ENCODE measurements around the gene CDCA7. TPM values are rescaled to one million over a fixed set of nuclear protein-coding genes. Genes with fewer than 3 reads are reported as not detected.
A peak's percentile ranks its signal among the peaks of the same experiment; 100 is the strongest.

The CDCA7 gene
- total and polyA plus RNA-seq, 2 donors from 2014 or later: 0.34 to 2.0 TPM

GRCh38 chr2:173346035-173346434 lies 8.6 kb upstream of the CDCA7 start:
- H3K9ac ChIP-seq (ENCODE audit: low read length in 3 of 3): no peak overlapping the region
- no peaks in the 10 kb centered on the region for H3K36me3 ChIP-seq (ENCODE audit: control insufficient read depth in 2 of 3, insufficient read depth in 3 of 3, low read length in 3 of 3)
- H3K27ac ChIP-seq (ENCODE audit: low read depth in 2 of 2, low read length in 2 of 2): no peak overlapping the region
- H3K4me3 ChIP-seq (ENCODE audit: low read length in 3 of 3): no peak overlapping the region
- no peak for DNase-seq
- H3K27me3 ChIP-seq (ENCODE audit: control insufficient read depth, insufficient read depth, low read length): no peaks in the 10 kb centered on the region
- H3K9me3 ChIP-seq (ENCODE audit: control insufficient read depth in 2 of 3, insufficient read depth in 1 of 3, low read length in 3 of 3): peaks cover 0 to 9% (median 3%) of the 10 kb centered on the region in 3 donors
- intact Hi-C loops (cut with DNase I): no loop called here
- no peak for TF ChIP-seq CTCF (IDR thresholded peaks at IDR 0.05; ENCODE audit: borderline replicate concordance, extremely low read depth, insufficient read depth)
- no peak for FAIRE-seq
- H3K4me1 ChIP-seq (ENCODE audit: control insufficient read depth in 2 of 3, insufficient read depth in 2 of 3, low read depth in 1 of 3, low read length in 3 of 3): no peaks in the 10 kb centered on the region

GRCh38 chr2:173347305-173348168 lies 7.1 kb upstream of the CDCA7 start:
- no peak overlapping the region for H3K4me3 ChIP-seq (ENCODE audit: low read length in 3 of 3)
- H3K27me3 ChIP-seq (ENCODE audit: control insufficient read depth, insufficient read depth, low read length): no peaks in the 10 kb centered on the region
- intact Hi-C loops (cut with DNase I): no loop called here
- no peak for TF ChIP-seq CTCF (IDR thresholded peaks at IDR 0.05; ENCODE audit: borderline replicate concordance, extremely low read depth, insufficient read depth)
- peak in 1 of 5 donors; percentile 26 for DNase-seq
- no peaks in the 10 kb centered on the region for H3K36me3 ChIP-seq (ENCODE audit: control insufficient read depth in 2 of 3, insufficient read depth in 3 of 3, low read length in 3 of 3)
- H3K9ac ChIP-seq (ENCODE audit: low read length in 3 of 3): no peak overlapping the region
- H3K27ac ChIP-seq (ENCODE audit: low read depth in 2 of 2, low read length in 2 of 2): no peak overlapping the region
- H3K4me1 ChIP-seq (ENCODE audit: control insufficient read depth in 2 of 3, insufficient read depth in 2 of 3, low read depth in 1 of 3, low read length in 3 of 3): no peaks in the 10 kb centered on the region
- peaks cover 0 to 9% (median 3%) of the 10 kb centered on the region in 3 donors for H3K9me3 ChIP-seq (ENCODE audit: control insufficient read depth in 2 of 3, insufficient read depth in 1 of 3, low read length in 3 of 3)
- no peak for FAIRE-seq

GRCh38 chr2:173349287-173349686 lies 5.4 kb upstream of the CDCA7 start:
- H3K36me3 ChIP-seq (ENCODE audit: control insufficient read depth in 2 of 3, insufficient read depth in 3 of 3, low read length in 3 of 3): no peaks in the 10 kb centered on the region
- no peak overlapping the region for H3K27ac ChIP-seq (ENCODE audit: low read depth in 2 of 2, low read length in 2 of 2)
- H3K4me1 ChIP-seq (ENCODE audit: control insufficient read depth in 2 of 3, insufficient read depth in 2 of 3, low read depth in 1 of 3, low read length in 3 of 3): peaks cover 0 to 2% (median 0%) of the 10 kb centered on the region in 3 donors
- no peak overlapping the region for H3K4me3 ChIP-seq (ENCODE audit: low read length in 3 of 3)
- no peaks in the 10 kb centered on the region for H3K27me3 ChIP-seq (ENCODE audit: control insufficient read depth, insufficient read depth, low read length)
- DNase-seq (peak in 1 of 5 donors; percentile 6), FAIRE-seq (no peak)
- intact Hi-C loops (cut with DNase I): no loop called here
- peaks cover 0 to 9% (median 3%) of the 10 kb centered on the region in 3 donors for H3K9me3 ChIP-seq (ENCODE audit: control insufficient read depth in 2 of 3, insufficient read depth in 1 of 3, low read length in 3 of 3)
- no peak for TF ChIP-seq CTCF (IDR thresholded peaks at IDR 0.05; ENCODE audit: borderline replicate concordance, extremely low read depth, insufficient read depth)
- no peak overlapping the region for H3K9ac ChIP-seq (ENCODE audit: low read length in 3 of 3)
